GM12801 (cell line): ENCODE measurements around the gene RAP2A.

ENCODE experiments used
- CTCF ChIP-seq: IDR thresholded peaks from one replicate; pipeline ENCODE4 v1.5.1; 2011; ENCODE audit warnings: control low read depth; ENCODE audit not compliant: insufficient read length; ENCODE audit errors: extremely low read depth

Gene RAP2A

GRCh38 chr13:97422118-97423054, 11.6 kb upstream of the RAP2A start:
- TF ChIP-seq CTCF, result no peak

GRCh38 chr13:97423300-97424045, 10.5 kb upstream of the RAP2A start:
- no peak for TF ChIP-seq CTCF

GRCh38 chr13:97425590-97425989, 8.4 kb upstream of the RAP2A start:
- TF ChIP-seq CTCF, result no peak

- no peak for TF ChIP-seq CTCF
Measured at GRCh38 chr13:97426695-97427094, 7.3 kb upstream of the RAP2A start.

- TF ChIP-seq CTCF, result no peak
Measured at GRCh38 chr13:97429681-97430081, 4.3 kb upstream of the RAP2A start.

GRCh38 chr13:97430296-97430695, 3.7 kb upstream of the RAP2A start:
- TF ChIP-seq CTCF, result no peak

- no peak for TF ChIP-seq CTCF
Measured at GRCh38 chr13:97431171-97431764, 2.7 kb upstream of the RAP2A start.
